Neural progenitor cell (in vitro differentiated cells): Measurements from ENCODE around the gene CELSR1.

Source experiments
- EZH2 ChIP-seq: fragments of 200-600 bp; sonication (generic); IDR thresholded peaks from 2 replicates; pipeline ENCODE4 v1.6.1; 2017; ENCODE audit warnings: antibody characterized with exemption, mild to moderate bottlenecking, moderate library complexity
- TF ChIP-seq, protein P1 (sequence below): fragments of 200-600 bp; sonication (generic); IDR thresholded peaks from 2 replicates; pipeline ENCODE4 v1.5.1; 2017; ENCODE audit warnings: antibody characterized with exemption, mild to moderate bottlenecking

GRCh38 chr22:46425016-46425415 lies 112.4 kb downstream of the CELSR1 start:
- TF ChIP-seq EZH2: no peak
- TF ChIP-seq, protein P1, sequence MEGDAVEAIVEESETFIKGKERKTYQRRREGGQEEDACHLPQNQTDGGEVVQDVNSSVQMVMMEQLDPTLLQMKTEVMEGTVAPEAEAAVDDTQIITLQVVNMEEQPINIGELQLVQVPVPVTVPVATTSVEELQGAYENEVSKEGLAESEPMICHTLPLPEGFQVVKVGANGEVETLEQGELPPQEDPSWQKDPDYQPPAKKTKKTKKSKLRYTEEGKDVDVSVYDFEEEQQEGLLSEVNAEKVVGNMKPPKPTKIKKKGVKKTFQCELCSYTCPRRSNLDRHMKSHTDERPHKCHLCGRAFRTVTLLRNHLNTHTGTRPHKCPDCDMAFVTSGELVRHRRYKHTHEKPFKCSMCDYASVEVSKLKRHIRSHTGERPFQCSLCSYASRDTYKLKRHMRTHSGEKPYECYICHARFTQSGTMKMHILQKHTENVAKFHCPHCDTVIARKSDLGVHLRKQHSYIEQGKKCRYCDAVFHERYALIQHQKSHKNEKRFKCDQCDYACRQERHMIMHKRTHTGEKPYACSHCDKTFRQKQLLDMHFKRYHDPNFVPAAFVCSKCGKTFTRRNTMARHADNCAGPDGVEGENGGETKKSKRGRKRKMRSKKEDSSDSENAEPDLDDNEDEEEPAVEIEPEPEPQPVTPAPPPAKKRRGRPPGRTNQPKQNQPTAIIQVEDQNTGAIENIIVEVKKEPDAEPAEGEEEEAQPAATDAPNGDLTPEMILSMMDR: no peak
